Measurements from ENCODE around the gene CCDC192.

DNA sequence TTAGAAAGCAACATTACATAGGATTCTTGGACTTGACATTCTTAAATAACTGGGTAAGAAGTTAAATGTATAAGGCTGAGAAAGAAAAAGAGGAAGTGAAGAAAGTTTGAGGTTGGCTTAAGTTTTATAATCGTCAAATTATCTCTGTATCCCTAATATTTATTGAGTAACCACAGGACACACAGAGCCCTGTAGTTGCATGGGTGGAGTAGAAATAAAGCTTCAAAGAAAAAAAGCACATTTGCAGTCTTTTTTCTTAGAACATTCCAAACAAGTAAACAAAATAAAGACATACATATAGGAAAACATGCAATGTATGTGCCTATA lies 137.0 kb downstream of the CCDC192 start:
- TF ChIP-seq, protein P1, sequence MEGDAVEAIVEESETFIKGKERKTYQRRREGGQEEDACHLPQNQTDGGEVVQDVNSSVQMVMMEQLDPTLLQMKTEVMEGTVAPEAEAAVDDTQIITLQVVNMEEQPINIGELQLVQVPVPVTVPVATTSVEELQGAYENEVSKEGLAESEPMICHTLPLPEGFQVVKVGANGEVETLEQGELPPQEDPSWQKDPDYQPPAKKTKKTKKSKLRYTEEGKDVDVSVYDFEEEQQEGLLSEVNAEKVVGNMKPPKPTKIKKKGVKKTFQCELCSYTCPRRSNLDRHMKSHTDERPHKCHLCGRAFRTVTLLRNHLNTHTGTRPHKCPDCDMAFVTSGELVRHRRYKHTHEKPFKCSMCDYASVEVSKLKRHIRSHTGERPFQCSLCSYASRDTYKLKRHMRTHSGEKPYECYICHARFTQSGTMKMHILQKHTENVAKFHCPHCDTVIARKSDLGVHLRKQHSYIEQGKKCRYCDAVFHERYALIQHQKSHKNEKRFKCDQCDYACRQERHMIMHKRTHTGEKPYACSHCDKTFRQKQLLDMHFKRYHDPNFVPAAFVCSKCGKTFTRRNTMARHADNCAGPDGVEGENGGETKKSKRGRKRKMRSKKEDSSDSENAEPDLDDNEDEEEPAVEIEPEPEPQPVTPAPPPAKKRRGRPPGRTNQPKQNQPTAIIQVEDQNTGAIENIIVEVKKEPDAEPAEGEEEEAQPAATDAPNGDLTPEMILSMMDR (IDR thresholded peaks at IDR 0.05): no peak
- TF ChIP-seq POLR2AphosphoS5 (IDR thresholded peaks at IDR 0.05) (no peak), POLR2A (IDR thresholded peaks at IDR 0.05; ENCODE audit: low read depth) (no peak)

All from esophagus muscularis mucosa (tissue), 3 donors.